H1 (cell line): ENCODE measurements around the gene PRX.

Source experiments
- CEBPB ChIP-seq: IDR thresholded peaks from 2 replicates; pipeline ENCODE4 v1.6.1; 2012; ENCODE audit warnings: low read depth, low read length
- CHD1 ChIP-seq: IDR thresholded peaks from 2 replicates; pipeline ENCODE4 v1.6.1; 2012; ENCODE audit warnings: low read depth, low read length, improper control_type of control experiment
- EZH2 ChIP-seq: fragments of 200-600 bp; sonication (generic); IDR thresholded peaks from 2 replicates; pipeline ENCODE4 v1.7.1; 2012; ENCODE audit warnings: low read depth, mild to moderate bottlenecking, moderate library complexity, low read length, inconsistent platforms; ENCODE audit not compliant: severe bottlenecking
- GABPA ChIP-seq: IDR thresholded peaks from 2 replicates; pipeline ENCODE4 v1.6.1; 2011; ENCODE audit warnings: mild to moderate bottlenecking, low read length, moderate library complexity, borderline replicate concordance; ENCODE audit not compliant: insufficient read depth
- HDAC2 ChIP-seq, 2 experiments: fragments of 300-600 bp in 1 of 2; sonication (generic) in 1 of 2; IDR thresholded peaks; 2 replicates each; pipeline ENCODE4 v1.6.1; 2011 to 2012; ENCODE audit warnings: low read depth in 2 of 2, low read length in 2 of 2, mild to moderate bottlenecking in 2 of 2, moderate library complexity in 2 of 2, borderline replicate concordance in 1 of 2, inconsistent platforms in 1 of 2
- POLR2A ChIP-seq, 2 experiments: IDR thresholded peaks; 1 replicate in 1 of 2; 2 replicates in 1 of 2; pipeline ENCODE4 v1.6.1; 2011; ENCODE audit warnings: low read depth in 2 of 2, low read length in 2 of 2, mild to moderate bottlenecking in 2 of 2; ENCODE audit errors: control extremely low read depth in 1 of 2
- POLR2AphosphoS5 ChIP-seq: IDR thresholded peaks from 2 replicates; pipeline ENCODE4 v1.6.1; 2011; ENCODE audit warnings: low read depth, low read length
- RNF2 ChIP-seq: fragments of 200-900, 300-1000 bp; sonication (generic); IDR thresholded peaks from 2 replicates; pipeline ENCODE4 v1.7.1; 2016; ENCODE audit warnings: borderline replicate concordance, low read depth, mild to moderate bottlenecking, antibody characterized with exemption, low read length; ENCODE audit not compliant: poor library complexity, severe bottlenecking; ENCODE audit errors: missing control alignments
- SRF ChIP-seq: IDR thresholded peaks from 2 replicates; pipeline ENCODE4 v1.6.1; 2011; ENCODE audit warnings: mild to moderate bottlenecking, low read depth, low read length, moderate library complexity
- SUZ12 ChIP-seq: fragments of 200-600 bp; sonication (generic); IDR thresholded peaks from 2 replicates; pipeline ENCODE4 v1.6.1; 2012; ENCODE audit warnings: mild to moderate bottlenecking, inconsistent platforms, low read length, moderate library complexity, mixed read lengths
- ZNF274 ChIP-seq: IDR thresholded peaks from 2 replicates; pipeline ENCODE4 v1.7.0; 2012; ENCODE audit warnings: low read length, borderline replicate concordance; ENCODE audit errors: extremely low read depth
- TF ChIP-seq, protein P1 (sequence below), 3 experiments: IDR thresholded peaks; 1 replicate in 2 of 3; 2 replicates in 1 of 3; pipeline versions ENCODE4 v1.5.1 to v1.6.1; 2011; ENCODE audit warnings: low read length in 3 of 3, mild to moderate bottlenecking in 3 of 3, inconsistent platforms in 2 of 3, low read depth in 1 of 3, moderate library complexity in 1 of 3; ENCODE audit not compliant: insufficient read depth in 1 of 3; ENCODE audit errors: control extremely low read depth in 1 of 3
- TF ChIP-seq, protein P2 (sequence below): IDR thresholded peaks from 2 replicates; pipeline ENCODE4 v1.6.1; 2011; ENCODE audit warnings: low read depth, mild to moderate bottlenecking, low read length; ENCODE audit not compliant: insufficient read depth

DNA sequence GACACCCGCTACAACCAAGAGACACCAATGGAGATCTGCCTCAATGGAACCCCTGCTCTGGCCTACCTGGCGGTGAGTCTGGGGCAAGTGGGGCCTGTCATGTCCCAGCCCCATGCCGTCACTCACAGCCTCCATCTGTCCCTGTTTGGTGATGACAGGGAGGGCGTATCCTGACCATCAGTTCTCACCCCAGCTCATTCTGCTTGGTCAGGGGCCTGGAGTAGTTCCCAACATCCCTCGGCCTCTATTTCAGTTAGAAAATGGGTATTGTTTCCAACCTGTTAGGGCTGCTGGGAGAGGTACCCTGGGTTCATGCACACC lies 41.4 kb downstream of the PRX start:
- TF ChIP-seq HDAC2 (IDR thresholded peaks at IDR 0.05; ENCODE audit: borderline replicate concordance in 1 of 2, low read depth in 2 of 2, low read length in 2 of 2): no peak
- TF ChIP-seq ZNF274: no peak
- TF ChIP-seq POLR2A (IDR thresholded peaks at IDR 0.05; ENCODE audit: control extremely low read depth in 1 of 2, low read depth in 2 of 2, low read length in 2 of 2): no peak
- TF ChIP-seq, protein P1, sequence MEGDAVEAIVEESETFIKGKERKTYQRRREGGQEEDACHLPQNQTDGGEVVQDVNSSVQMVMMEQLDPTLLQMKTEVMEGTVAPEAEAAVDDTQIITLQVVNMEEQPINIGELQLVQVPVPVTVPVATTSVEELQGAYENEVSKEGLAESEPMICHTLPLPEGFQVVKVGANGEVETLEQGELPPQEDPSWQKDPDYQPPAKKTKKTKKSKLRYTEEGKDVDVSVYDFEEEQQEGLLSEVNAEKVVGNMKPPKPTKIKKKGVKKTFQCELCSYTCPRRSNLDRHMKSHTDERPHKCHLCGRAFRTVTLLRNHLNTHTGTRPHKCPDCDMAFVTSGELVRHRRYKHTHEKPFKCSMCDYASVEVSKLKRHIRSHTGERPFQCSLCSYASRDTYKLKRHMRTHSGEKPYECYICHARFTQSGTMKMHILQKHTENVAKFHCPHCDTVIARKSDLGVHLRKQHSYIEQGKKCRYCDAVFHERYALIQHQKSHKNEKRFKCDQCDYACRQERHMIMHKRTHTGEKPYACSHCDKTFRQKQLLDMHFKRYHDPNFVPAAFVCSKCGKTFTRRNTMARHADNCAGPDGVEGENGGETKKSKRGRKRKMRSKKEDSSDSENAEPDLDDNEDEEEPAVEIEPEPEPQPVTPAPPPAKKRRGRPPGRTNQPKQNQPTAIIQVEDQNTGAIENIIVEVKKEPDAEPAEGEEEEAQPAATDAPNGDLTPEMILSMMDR (IDR thresholded peaks at IDR 0.05; ENCODE audit: control extremely low read depth in 1 of 3, insufficient read depth in 1 of 3, low read depth in 1 of 3, low read length in 3 of 3): no peak
- TF ChIP-seq CHD1: no peak
- no peak for TF ChIP-seq POLR2AphosphoS5
- no peak for TF ChIP-seq EZH2
- TF ChIP-seq GABPA: no peak
- no peak for TF ChIP-seq SRF
- no peak for TF ChIP-seq SUZ12
- no peak for TF ChIP-seq CEBPB
- TF ChIP-seq, protein P2, sequence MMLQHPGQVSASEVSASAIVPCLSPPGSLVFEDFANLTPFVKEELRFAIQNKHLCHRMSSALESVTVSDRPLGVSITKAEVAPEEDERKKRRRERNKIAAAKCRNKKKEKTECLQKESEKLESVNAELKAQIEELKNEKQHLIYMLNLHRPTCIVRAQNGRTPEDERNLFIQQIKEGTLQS: no peak
- no peak for TF ChIP-seq RNF2
